NCI-H128 (cell line): Measurements from ENCODE around the gene DTX1.

Experiments
- DNase-seq: peaks from one replicate; lab custom pipeline; 2025; ENCODE audit not compliant: unreplicated experiment; lab: John Stamatoyannopoulos, UW

DTX1 gene

DNA sequence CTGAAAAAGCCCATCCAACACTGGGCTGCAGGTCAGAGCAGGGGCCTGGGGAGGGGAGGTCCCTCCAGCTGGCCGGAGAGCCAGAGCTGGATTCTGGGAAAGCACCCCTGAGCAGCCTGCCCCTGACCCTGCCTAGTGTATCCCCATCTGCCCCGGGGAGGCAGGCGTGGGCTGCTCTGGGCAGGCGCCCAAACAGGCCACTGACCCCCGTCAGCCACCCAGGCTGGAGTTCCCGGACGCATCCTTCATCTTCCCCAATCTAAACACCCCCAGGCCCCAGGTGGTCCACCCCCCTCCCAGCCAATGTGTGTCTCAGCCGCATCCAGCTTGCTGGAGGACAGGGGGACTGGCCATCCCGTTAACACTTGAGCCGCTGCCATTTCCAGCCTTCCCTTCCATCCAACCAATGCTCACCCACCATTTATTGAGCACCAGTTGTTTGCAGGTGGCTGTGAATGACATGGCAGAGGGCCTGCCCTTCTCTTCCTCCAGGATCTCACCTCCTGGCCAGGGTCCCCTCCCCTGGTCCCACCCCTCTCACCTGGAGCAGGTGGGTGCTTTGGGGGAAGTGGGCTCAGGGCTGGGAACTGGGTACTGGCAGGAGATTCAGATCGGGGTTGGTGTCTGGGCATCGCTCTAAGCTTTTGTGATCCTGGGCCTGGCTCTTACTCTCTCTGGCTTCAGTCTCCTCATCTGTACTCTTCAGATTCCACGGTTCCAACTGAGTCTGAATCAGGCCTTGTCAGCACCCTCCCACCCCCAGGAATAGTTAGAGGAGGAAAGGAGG lies 743 bp upstream of the DTX1 start:
- no peak for DNase-seq

DNA sequence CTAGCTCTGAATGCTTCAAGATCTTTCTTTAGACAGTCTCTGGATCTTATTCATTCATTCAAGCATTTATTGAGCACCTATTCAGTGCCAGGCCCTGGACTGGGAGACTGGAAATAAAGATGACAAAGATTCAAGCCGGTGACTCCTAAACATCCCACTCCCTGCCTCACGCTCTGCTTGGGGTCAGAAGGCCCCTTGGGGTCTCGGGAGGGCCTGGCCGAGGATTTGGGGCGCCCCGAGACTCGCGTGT lies 224 bp upstream of the DTX1 start:
- DNase-seq = no peak

DNA sequence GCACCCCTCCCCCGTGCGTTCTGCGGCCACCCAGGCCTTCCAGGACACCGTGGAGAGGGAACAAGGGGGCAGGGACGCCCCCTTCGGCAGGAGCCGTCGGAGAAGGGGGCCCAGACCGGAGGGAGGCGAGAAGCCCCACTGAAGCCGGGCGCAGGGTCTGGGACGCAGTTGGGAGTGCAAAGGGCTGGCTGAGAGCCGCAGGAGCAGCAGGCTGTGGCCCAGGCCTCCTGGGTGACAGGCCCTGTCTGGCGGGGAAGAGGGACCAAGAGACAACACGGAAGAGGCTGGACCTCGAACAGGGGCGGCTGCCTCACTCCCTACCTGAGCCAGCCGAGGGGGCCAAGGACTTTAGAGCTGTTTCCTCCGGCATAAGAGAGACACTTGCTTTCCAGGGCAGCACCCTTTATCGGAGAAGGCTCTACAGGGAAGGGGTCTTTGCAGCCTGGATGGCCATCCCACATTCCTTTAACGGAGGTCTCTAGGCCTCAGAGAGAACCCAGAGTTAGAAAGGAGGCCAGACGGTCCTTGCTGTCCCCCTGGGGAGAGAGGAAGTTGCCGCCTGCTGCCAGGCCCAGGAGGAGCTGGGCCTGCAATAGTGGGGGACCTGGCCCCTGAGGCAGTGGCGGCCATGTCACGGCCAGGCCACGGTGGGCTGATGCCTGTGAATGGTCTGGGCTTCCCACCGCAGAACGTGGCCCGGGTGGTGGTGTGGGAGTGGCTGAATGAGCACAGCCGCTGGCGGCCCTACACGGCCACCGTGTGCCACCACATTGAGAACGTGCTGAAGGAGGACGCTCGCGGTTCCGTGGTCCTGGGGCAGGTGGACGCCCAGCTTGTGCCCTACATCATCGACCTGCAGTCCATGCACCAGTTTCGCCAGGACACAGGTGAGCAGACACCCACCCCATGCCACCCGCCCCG lies 1.3 kb downstream of the DTX1 start:
- no peak for DNase-seq

DNA sequence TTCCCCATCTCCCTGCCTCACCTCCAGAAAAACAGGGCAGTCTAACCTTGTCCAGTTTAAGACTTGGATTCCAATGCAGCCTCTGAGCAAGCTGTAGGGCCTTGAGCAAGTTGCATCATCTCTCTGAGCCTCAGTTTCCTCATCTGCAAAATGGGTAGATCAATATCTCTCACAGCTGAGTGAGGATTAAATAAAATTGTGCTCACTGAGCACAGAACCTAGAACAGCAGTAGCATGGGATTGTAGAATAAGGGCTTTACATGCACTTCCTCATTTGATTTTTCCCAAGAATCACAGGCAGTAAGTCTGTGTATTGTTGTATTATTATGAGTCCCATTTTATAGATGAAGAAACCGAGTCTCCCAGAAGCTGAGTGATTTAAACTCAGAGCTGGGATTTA lies 2.0 kb downstream of the DTX1 start:
- DNase-seq = no peak

DNA sequence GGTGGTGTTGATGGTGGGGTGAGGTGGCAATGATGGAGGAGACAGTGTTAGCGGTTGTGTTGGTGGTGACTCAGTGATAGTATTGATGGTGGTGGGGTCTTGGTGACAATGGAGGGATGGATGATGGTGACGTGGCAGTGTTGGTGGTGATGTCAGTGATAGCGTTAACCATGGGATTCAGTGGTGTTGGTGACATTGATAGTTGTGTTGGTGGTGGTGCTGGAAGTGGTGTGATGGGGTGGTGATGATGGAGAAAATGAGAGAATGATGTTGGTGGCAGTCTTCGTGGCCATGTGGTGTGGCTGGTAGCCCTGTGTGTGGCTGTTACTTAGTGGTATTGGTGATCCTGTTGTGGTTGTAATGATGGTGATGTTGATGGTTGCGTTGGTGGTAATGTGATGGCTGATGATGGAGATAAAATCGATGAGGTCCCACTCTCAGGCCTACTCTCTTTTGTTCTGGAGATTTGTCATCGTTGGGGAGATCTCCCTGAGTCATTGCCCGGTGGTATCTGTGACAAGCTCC lies 2.6 kb downstream of the DTX1 start:
- DNase-seq = no peak

DNA sequence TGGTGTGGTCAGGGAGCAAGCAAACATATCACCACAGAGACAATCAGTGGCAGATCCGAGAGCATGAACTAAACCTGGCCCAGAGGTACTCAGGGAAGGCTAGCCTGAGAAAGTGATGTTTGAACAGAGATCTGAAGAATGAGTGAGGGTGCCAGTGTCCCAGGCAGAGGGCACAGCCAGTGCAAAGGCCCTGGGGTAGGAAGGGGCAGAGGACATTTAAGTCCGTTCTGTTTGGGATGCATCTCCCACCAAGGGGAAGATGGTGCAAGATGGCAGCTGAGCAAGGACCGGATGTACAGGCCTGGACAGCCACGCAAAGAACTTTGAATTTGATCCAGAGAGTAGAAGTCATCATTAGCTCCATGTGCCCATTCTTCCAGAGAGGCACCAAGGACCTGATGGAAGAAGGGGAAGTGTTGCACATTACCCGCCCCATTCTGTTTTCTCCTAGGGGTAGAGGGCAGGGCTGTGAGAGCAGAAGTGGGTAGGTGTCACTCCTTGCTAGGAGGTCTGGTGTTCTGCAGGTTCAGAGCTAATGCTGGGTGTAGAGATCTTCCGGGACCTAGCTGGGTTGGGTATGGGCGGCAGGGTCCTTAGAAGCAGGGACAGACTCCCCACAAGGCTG lies 3.9 kb downstream of the DTX1 start:
- DNase-seq = no peak

DNA sequence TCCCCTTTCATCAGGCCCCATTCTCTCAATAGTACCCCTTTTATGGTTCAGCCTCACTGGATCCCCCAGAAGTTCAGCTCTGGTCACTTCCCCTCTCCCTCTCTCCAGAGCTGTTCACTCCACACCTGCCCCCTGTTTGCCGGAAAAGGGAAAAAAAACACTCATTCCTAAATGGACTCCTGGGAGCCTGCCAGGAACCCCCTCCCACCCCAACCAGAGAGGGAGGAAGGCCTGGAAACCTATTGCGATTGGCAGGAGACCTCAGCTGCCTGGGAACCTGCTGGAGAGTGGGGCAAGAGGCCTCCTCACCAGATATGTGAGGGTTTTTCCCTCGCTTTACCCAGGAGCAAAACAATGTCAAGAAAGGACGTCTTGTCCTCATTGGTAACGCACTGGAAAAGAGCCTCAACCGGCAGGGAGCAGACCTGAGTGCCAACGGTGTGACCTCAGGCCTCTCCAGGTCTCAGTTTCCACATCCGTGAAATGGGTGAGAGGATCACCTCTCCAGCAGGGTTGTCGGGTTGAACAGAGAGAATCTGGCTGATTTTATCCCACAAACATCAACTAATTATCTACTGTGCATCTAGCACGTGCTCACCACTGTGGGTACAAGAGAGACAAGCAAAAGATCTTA lies 4.6 kb downstream of the DTX1 start:
- DNase-seq = no peak

DNA sequence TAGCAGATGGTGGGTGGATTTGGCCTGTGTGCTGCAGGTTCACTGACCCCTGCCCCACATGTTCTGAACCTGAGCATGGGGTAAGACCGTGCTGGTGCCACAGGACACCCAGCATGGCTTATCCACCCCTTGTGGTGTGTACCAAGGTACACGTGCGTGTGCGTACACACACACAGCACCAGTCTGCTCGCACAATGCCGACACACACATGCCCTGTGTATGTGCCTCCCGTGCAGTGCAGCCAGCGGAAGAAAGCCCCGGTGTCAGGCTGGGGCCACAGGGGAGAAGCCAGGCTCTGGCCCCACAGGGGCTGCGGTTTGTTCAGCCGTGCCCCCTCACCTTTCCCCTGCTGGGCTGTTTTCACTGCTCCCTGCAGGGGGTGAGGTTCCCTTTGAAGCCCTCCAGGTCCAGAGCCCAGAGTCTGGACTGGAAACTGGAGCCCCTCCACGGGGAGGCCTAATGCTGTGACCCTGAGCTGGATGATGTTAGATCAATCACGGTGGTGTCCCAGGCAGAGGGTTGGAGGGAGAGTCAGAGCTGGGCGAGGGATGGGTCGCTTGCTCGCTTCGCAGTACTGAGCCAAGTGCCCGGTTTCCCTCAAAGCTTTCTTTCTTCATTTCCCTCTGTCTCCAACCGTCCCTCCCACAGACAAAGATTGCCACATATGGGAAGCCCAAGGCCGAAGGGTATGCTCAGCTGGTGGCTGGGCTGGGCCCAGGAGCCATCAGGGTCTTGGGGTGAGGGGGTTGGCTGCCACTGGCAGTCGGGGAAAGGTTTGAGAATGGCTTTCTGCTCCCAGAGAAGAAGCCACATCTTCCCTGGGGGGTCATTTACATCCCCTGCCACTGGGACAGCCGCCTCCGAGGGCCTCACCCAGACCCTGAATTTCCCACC lies 6.2 kb downstream of the DTX1 start:
- no peak for DNase-seq

DNA sequence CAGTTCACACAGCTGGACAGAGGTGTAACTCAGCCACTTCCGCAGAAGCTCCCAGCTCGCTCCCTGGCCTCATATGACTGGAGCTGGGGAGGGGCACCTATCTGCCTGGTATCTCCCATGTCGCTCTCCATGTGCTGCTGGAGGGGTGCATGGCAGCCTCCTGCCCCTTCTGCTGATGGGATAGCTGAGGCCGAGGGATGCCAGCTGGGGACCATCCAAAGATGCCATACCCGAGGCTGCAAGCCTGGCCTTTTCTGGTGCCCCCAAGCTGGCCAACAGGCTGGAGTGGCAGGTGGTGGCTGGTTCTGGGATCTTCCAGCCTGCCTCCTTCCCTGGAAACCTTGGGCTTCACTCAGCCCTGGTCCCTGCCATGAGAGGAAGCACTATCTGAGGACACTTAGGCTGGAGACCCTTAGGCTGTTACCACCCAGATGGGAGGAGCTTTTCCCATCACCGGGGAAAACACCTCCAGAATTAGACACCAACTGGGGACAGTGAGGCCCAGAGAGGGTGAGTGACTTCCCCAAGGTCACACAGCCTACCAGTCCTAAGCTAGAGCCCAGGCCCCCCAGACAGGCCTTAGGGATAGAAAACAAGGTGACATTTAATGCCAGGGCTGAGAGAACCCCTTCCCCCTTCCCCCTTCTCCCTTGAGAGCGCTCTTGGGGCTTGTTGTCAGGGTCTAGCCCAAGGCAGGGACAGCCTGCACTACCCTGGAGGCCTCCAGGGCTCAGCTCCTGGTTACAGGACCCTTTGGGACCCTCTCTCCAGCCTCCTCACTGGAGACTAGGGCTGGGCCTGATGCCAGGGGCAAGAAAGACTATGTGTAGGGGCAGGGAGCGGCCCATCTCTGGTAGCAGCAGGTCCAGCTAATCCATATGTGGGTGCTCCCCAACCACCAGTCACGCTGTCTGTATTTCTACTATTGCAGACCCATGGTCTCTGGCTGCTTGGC lies 7.1 kb downstream of the DTX1 start:
- no peak for DNase-seq

DNA sequence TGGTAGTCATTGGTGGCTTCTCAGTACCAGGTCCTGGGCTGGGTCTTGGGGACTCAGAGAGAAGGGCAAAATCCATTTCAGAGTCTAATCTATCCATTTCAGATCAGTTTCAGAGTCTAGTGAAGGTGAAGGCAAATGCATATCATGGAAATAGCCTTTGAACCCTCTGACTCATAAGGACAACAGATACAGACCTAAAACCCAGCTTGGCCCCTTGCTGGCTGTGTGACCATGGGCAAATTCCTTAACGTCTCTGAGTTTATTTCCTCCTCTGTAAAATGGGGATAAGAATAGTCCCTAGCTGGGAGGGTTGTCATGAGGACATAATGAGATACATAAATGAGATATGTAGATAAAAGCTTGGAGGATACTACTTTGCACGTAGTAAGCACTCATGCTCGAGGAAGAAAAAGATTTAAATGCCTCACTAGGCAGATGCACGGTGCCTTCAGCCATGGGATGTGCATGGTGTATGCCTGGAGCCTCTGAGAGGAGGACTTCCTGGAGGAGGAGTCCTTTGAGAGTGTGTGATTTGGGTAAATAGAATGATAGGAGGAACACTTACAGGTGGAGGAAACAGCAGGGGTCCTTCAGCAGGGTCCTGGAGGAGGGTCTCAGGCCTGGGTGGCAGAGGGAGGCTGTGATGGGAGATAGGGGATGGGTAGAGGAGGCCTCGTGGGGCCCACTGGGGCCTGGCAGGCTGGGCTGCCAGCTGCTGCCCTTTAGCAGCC lies 8.0 kb downstream of the DTX1 start:
- no peak for DNase-seq

DNA sequence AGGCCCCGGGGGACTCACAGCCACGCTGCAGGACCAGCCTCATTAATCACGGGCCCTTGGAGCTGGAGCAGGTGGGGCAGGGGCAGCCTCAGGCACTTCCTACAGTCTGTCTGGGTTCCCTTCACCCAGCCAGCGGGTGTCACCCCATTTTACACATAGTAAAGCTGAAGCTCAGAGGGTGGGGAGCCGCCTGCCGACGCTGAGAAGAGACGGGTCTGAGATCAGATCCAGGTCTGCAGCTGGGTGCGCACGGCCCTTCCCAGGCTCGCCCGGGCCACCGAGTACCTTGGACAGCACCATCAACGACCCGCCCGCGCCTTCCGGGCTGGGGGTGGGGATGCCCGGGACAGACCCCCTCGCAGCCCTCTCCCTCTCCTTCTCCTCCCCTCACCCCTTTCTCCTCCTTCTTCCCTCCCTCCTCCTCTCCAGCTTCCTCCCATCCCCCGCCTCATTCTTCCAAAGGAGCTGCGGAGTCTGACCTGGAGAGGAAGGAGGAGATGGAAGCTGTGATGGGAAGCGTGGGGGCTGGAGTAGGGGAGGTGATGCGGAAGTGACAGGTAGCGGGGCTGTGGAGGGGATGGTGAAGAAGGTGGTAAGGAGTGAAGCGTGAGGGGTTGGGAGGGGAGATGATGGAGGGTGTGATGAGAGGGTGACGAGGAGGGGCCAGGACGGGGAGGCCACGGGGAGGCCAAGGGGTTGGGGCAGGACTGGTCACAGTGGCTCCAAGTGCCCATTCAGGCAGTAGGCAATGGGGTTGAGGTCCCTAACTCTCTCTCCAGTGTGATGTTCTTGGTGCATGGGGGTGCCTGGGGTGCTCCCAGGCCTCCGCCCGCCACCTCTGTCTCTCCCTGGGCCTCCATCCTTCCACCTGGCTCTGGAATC lies 8.8 kb downstream of the DTX1 start:
- DNase-seq = no peak

DNA sequence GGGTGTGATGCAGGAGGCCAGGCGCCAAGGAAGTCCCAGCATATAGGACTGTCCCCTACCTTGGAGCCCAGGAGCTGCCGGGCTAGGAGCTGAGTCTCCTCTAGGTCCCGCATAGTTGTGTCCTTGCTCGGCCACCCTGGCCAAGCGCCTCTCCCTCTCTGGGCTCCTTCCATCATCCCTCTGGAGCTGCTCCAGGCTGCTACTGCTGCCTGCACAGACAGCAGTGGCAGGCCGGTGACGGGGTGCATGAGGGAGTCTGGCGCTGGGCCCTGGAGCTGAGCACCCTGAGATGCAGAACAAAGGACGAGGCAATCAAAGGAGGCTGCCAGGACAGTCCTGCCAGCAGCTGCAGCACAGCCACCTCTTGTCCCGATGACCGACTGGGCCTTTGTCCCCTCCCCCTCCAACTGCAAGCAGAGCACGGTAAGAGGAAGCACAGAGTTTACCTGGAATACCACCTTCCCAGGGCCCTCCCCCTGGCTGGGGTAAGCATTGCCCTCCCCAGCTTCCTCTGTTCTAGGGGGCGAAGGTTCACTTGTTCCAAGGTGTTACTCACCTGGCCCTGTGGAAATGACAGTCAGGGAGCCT lies 10.4 kb downstream of the DTX1 start:
- DNase-seq = no peak

DNA sequence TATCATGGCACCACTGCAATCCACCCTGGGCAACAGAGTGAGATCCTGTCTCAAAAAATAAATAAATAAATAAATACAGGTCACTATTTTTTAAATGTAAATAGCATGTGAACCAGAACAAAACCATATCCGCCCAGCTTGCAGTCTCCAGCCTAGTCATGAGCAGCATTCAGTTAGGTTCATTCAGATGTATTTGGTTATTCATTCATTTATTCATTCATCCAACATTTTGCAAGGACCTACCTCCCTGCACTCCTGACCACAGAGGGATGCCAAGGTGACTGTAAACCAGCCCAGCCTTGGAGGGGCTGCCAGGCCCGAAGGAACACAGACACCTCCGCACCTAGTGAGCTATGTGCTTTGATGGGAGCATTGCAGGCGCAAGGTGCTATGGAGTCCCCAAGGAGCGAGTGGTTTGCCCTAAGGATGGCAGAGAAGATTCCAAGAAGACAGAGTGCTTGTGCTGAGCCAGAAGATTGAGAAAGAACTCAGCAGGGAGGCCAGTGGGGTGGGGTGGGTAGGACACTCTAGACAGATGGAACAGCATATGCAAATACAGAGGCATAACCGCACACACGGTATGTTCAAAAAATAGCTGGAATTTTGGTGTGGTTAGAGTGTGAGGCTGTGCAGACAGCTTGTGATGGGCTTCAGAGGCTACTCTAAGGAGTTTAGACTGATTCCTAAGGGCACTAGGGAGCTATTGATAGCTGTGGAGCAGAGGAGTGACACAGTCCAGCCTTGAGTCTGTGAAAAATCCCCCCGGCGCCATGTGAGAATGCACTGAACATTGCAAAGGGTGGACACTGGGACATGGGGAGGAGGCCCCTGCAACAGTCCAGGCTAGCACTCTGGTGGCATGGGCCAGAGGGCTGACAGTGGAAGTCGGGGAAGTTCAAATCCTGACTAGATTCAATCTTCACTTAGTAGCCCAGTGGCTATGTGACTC lies 11.7 kb downstream of the DTX1 start:
- DNase-seq = no peak

DNA sequence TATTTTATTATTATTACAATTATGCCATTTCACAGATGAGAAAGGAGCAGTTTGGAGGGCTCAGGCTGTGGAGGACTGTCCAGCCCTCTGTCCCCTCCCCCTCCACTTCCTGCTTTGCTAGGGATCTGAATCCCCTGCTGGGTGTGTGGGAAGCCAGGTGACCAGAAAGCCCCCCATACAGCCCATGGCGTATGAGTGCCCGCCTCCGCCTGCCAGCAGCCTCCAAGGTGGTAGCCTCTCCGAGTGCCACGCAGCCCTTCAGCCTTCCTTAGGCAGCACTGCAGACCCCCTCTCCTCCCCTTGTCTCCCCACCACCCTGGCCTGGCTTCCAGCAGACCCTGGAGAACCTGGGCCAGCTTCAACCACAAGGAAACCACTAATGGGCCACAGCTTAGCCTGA lies 12.6 kb downstream of the DTX1 start:
- no peak for DNase-seq

DNA sequence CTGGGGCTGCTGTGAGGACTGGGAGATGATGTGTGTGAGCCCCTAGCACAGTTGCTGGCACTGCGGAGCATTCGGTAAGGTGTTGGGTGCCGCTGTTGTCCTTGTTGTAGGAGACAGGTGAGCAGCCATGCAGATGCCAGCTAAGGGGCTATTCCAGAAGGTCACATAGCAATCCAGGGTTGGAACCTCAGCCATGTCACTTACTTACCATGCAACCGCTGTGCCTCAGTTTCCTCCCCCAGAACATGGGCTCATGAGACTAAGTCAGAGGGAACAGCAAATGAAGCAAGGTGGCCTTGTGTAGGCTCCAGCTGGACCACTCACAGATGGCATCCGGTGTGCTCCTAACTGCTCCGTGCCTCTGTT lies 13.2 kb downstream of the DTX1 start:
- DNase-seq = no peak
